Measurements from ENCODE around the gene LCN10. TPM values are rescaled to one million over a fixed set of nuclear protein-coding genes. Genes with fewer than 3 reads are reported as not detected.

Gene LCN10
- total and polyA plus RNA-seq, 2 donors (not counting 3 experiments of a cell fraction or from before 2014, with no cell fraction given) = not detected

DNA sequence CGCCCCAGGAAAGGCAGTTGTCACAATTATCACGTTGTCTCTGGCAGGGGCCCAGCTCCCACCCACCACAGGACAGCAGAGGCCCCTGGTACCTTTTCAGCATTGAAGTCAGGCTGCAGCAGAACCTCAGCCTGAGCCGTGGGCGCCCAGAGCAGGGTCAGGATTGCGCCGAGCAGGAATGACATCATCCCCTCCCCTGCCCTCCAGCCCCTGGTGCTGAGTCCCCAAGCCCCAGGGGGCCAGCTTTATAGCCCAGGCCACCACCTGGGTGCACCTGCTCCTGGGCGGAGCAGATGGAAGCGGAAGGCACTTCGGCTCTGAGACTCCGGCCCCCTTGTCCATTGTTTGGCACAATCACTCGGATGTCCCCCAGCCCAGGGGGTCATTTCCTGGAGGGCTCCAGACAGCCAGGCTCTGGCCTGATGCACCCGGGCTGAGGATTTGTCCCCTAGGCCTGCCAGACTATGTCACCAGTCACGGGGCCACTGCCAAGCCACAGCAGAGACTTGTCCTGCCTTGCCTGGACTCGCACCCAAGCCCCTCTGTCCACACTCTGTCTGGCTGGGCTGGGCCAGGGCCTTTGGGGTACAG is 21.7 kb upstream of the LCN10 start, which contains the start of gene LCN15:
Gene LCN15, minus strand, starts transcription at position 218 of the 591 bp plus-strand sequence. Its CDS starts 30 bp downstream, at position 188.
- no TSS peak for BruUV-seq (replicated peaks)
- Histone ChIP-seq H3K36me3 (ENCODE audit: control insufficient read depth in 2 of 2, extremely low read depth in 1 of 2, insufficient read depth in 2 of 2, low read length in 2 of 2) (no peaks in the 10 kb centered on the region), H3K4me1 (ENCODE audit: control insufficient read depth, extremely low read depth, insufficient read depth, low read length) (no peaks in the 10 kb centered on the region), H3K27ac (ENCODE audit: insufficient read depth, low read depth, low read length) (no peak within 1 kb of the TSS), H3K27me3 (ENCODE audit: control insufficient read depth in 2 of 2, insufficient read depth in 2 of 2, low read length in 2 of 2) (no peaks in the 10 kb centered on the region), H3K79me2 (ENCODE audit: control insufficient read depth, insufficient read depth, low read length) (no peaks in the 10 kb centered on the region), H3K9ac (replicated peaks; ENCODE audit: extremely low read depth, insufficient read depth, low read length) (no peak within 1 kb of the TSS), H3K9me1 (replicated peaks; ENCODE audit: control insufficient read depth, extremely low read depth, insufficient read depth, low read length) (no peaks in the 10 kb centered on the region), H3K4me3 (replicated peaks in 1 of 3; ENCODE audit: insufficient read depth in 1 of 3, low read depth in 1 of 3, low read length in 3 of 3) (no peak within 1 kb of the TSS), H3K4me2 (ENCODE audit: insufficient read depth, low read length) (no peak within 1 kb of the TSS), H4K20me1 (replicated peaks; ENCODE audit: control insufficient read depth, extremely low read depth, insufficient read depth, low read length) (no peaks in the 10 kb centered on the region), H3K9me3 (replicated peaks; ENCODE audit: control insufficient read depth, insufficient read depth, low read length) (no peaks in the 10 kb centered on the region), H2AFZ (ENCODE audit: low read depth, low read length) (no peak within 1 kb of the TSS)
- intact Hi-C loops (cut with micrococcal nuclease) (no loop called here), dilution Hi-C loops (cut with MboI; ENCODE audit: extremely low pct_ligation_motif_present, low sequenced_read_pairs) (no loop called here)
- TF ChIP-seq MYC (IDR thresholded peaks at IDR 0.05; ENCODE audit: low read depth, low read length) = no peak
- TF ChIP-seq, protein P1, sequence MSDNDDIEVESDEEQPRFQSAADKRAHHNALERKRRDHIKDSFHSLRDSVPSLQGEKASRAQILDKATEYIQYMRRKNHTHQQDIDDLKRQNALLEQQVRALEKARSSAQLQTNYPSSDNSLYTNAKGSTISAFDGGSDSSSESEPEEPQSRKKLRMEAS (IDR thresholded peaks at IDR 0.05; ENCODE audit: insufficient read depth, insufficient read length) = no peak
- TF ChIP-seq GATA2 (IDR thresholded peaks at IDR 0.05; ENCODE audit: insufficient read depth, insufficient read length, low read depth, low read length) = no peak
- no peak for TF ChIP-seq EZH2 (IDR thresholded peaks at IDR 0.05; ENCODE audit: borderline replicate concordance, low read depth, low read length, severe bottlenecking)
- TF ChIP-seq POLR2A (IDR thresholded peaks at IDR 0.05; ENCODE audit: low read depth, low read length) = no peak
- TF ChIP-seq FOS (IDR thresholded peaks at IDR 0.05; ENCODE audit: borderline replicate concordance, insufficient read depth, low read length) = no peak
- no peak for TF ChIP-seq CTCF (IDR thresholded peaks at IDR 0.05; ENCODE audit: extremely low read depth in 1 of 2, insufficient read depth in 1 of 2, low read depth in 1 of 2, low read length in 2 of 2)
- TF ChIP-seq POLR2AphosphoS5 (IDR thresholded peaks at IDR 0.05; ENCODE audit: insufficient read depth, low read depth, low read length) = no peak
- TF ChIP-seq JUN (IDR thresholded peaks at IDR 0.05; ENCODE audit: borderline replicate concordance, insufficient read depth, insufficient read length, low read depth) = no peak
- POLR2A ChIA-PET = no interaction called here
- CTCF ChIA-PET = interaction anchor here (1.8 kb wide), 1 partner anchor 14 kb away, joined by 4 read pairs; no protein-coding TSS in a partner anchor
- no peak for DNase-seq (ENCODE audit: low read depth, low spot score)
- FAIRE-seq = no peak
